BLaER1 treated with 17β-estradiol and CSF1 and Interleukin-3, amounts not matched to agents 10 nM and 100 nM (cell line): Measurements from ENCODE around the gene ZNF611.
"Not testable (repeated sequence)": the region's sequence is repeated elsewhere in the genome, so short reads cannot be mapped to it uniquely, and the experiment has no call there.

Source experiments
- H3K27ac ChIP-seq, 11 experiments: shearing (Covaris generic); formaldehyde crosslinking; 2 replicates each; pipeline ENCODE4 v1.8.1; 2022
- H3K27me3 ChIP-seq, 11 experiments: shearing (Covaris generic); formaldehyde crosslinking; 2 replicates each; pipeline ENCODE4 v1.8.1; 2022
- H3K36me3 ChIP-seq, 11 experiments: shearing (Covaris generic); formaldehyde crosslinking; 2 replicates each; pipeline ENCODE4 v1.8.1; 2022
- H3K4me1 ChIP-seq, 10 experiments: shearing (Covaris generic); formaldehyde crosslinking; 2 replicates each; pipeline ENCODE4 v1.8.1; 2022
- H3K4me2 ChIP-seq, 11 experiments: shearing (Covaris generic); formaldehyde crosslinking; 2 replicates each; pipeline ENCODE4 v1.8.1; 2022
- H3K4me3 ChIP-seq, 10 experiments: shearing (Covaris generic); formaldehyde crosslinking; 2 replicates each; pipeline ENCODE4 v1.8.1; 2022
- H3K9ac ChIP-seq, 11 experiments: shearing (Covaris generic); formaldehyde crosslinking; 2 replicates each; pipeline ENCODE4 v1.8.1; 2022
- H3K9me3 ChIP-seq, 11 experiments: shearing (Covaris generic); formaldehyde crosslinking; replicated peaks in 1 of 11; 2 replicates each; pipeline ENCODE4 v1.8.1; 2022
- H4K20me1 ChIP-seq, 11 experiments: shearing (Covaris generic); formaldehyde crosslinking; 2 replicates each; pipeline ENCODE4 v1.8.1; 2022
- Cebpa-rat ChIP-seq, 11 experiments: shearing (Covaris generic); IDR thresholded peaks; 2 replicates each; pipeline ENCODE4 v1.8.1; 2022

The ZNF611 gene

GRCh38 chr19:52722062-52723003, 12.5 kb downstream of the ZNF611 start:
- no peak for TF ChIP-seq Cebpa-rat (IDR thresholded peaks at IDR 0.05)

GRCh38 chr19:52720541-52720940, 14.3 kb downstream of the ZNF611 start:
- H3K27ac ChIP-seq, H3K9ac ChIP-seq, H4K20me1 ChIP-seq, H3K27me3 ChIP-seq: not testable (repeated sequence)
- H3K4me2 ChIP-seq = peak overlapping the region in 1 of 11 experiments; percentile 57; a peak in 2 of 22 replicates
- peak overlapping the region in 5 of 10 experiments; percentile 4 to 29 (median 21); a peak in 5 of 20 replicates for H3K4me3 ChIP-seq
- H3K36me3 ChIP-seq = peaks cover 60 to 80% (median 72%) of the 10 kb centered on the region in 11 experiments
- H3K9me3 ChIP-seq = peaks cover 41 to 57% (median 49%) of the 10 kb centered on the region in 11 experiments
- peaks cover 12 to 32% (median 20%) of the 10 kb centered on the region in 10 experiments for H3K4me1 ChIP-seq

More at GRCh38 chr19:52722062-52723003, 12.5 kb downstream of the ZNF611 start:
- no peak overlapping the region for H3K9ac ChIP-seq
- peaks cover 42 to 70% (median 50%) of the 10 kb centered on the region in 11 experiments for H3K9me3 ChIP-seq
- H3K27me3 ChIP-seq = no peaks in the 10 kb centered on the region
- no peak overlapping the region for H3K4me2 ChIP-seq
- H3K27ac ChIP-seq = no peak overlapping the region
- 0 out of 20 replicates have a peak overlapping the region, but pooled peaks of 1 of the 10 experiments have one; percentile 38 for H3K4me3 ChIP-seq
- peaks cover 73 to 95% (median 89%) of the 10 kb centered on the region in 11 experiments for H3K36me3 ChIP-seq
- H4K20me1 ChIP-seq = no peaks in the 10 kb centered on the region
- peaks cover 0 to 22% (median 5%) of the 10 kb centered on the region in 10 experiments; a peak in 10 of 20 replicates for H3K4me1 ChIP-seq

GRCh38 chr19:52716522-52716921, 18.3 kb downstream of the ZNF611 start:
- Histone ChIP-seq H3K9me3 (peaks cover 18 to 39% (median 31%) of the 10 kb centered on the region in 11 experiments), H3K4me3 (no peak overlapping the region), H3K4me2 (peak overlapping the region in 9 of 11 experiments; percentile 33 to 57 (median 48); a peak in 15 of 22 replicates), H4K20me1 (no peaks in the 10 kb centered on the region), H3K9ac (no peak overlapping the region; a peak in 1 of 22 replicates), H3K4me1 (peaks cover 12 to 32% (median 21%) of the 10 kb centered on the region in 10 experiments), H3K36me3 (peaks cover 56 to 80% (median 69%) of the 10 kb centered on the region in 11 experiments), H3K27ac (no peak overlapping the region), H3K27me3 (no peaks in the 10 kb centered on the region)
- no peak for TF ChIP-seq Cebpa-rat (IDR thresholded peaks at IDR 0.05)

- peak overlapping the region in 1 of 11 experiments; percentile 7; a peak in 2 of 22 replicates for H3K9ac ChIP-seq
- peaks cover 12 to 32% (median 21%) of the 10 kb centered on the region in 10 experiments for H3K4me1 ChIP-seq
- not testable (repeated sequence) for H3K4me3 ChIP-seq, H3K27me3 ChIP-seq, H4K20me1 ChIP-seq
- H3K4me2 ChIP-seq = peak overlapping the region in 9 of 11 experiments; percentile 33 to 57 (median 48); a peak in 17 of 22 replicates
- peak overlapping the region in 2 of 11 experiments; percentile 32 to 40; a peak in 1 of 22 replicates for H3K27ac ChIP-seq
- peaks cover 56 to 80% (median 69%) of the 10 kb centered on the region in 11 experiments for H3K36me3 ChIP-seq
- peaks cover 16 to 39% (median 31%) of the 10 kb centered on the region in 11 experiments for H3K9me3 ChIP-seq
Observed at GRCh38 chr19:52715902-52716301, 18.9 kb downstream of the ZNF611 start.

GRCh38 chr19:52715330-52715729, 19.5 kb downstream of the ZNF611 start:
- H3K27me3 ChIP-seq, H4K20me1 ChIP-seq, H3K4me3 ChIP-seq: not testable (repeated sequence)
- H3K9me3 ChIP-seq = peaks cover 16 to 39% (median 31%) of the 10 kb centered on the region in 11 experiments
- H3K9ac ChIP-seq = 0 out of 22 replicates have a peak overlapping the region, but pooled peaks of 1 of the 11 experiments have one; percentile 7
- H3K27ac ChIP-seq = peak overlapping the region in 2 of 11 experiments; percentile 32 to 40; a peak in 1 of 22 replicates
- peaks cover 56 to 80% (median 69%) of the 10 kb centered on the region in 11 experiments for H3K36me3 ChIP-seq
- H3K4me2 ChIP-seq = peak overlapping the region in 5 of 11 experiments; percentile 36 to 55 (median 49); a peak in 6 of 22 replicates
- peaks cover 12 to 29% (median 18%) of the 10 kb centered on the region in 10 experiments for H3K4me1 ChIP-seq

- H3K4me2 ChIP-seq, H3K4me3 ChIP-seq, H3K27ac ChIP-seq, H4K20me1 ChIP-seq, H3K27me3 ChIP-seq, H3K9ac ChIP-seq: not testable (repeated sequence)
- Histone ChIP-seq H3K9me3 (peaks cover 32 to 56% (median 48%) of the 10 kb centered on the region in 11 experiments), H3K4me1 (peaks cover 4 to 17% (median 14%) of the 10 kb centered on the region in 10 experiments; a peak in 19 of 20 replicates), H3K36me3 (peaks cover 71 to 81% (median 76%) of the 10 kb centered on the region in 11 experiments)
Observed at GRCh38 chr19:52713051-52713450, 21.8 kb downstream of the ZNF611 start.

GRCh38 chr19:52711661-52712060, 23.2 kb downstream of the ZNF611 start:
- H4K20me1 ChIP-seq, H3K4me2 ChIP-seq, H3K27ac ChIP-seq, H3K4me3 ChIP-seq, H3K27me3 ChIP-seq, H3K9ac ChIP-seq: not testable (repeated sequence)
- Histone ChIP-seq H3K36me3 (peaks cover 84 to 92% (median 88%) of the 10 kb centered on the region in 11 experiments), H3K4me1 (peaks cover 4 to 15% (median 11%) of the 10 kb centered on the region in 10 experiments; a peak in 19 of 20 replicates), H3K9me3 (peaks cover 46 to 70% (median 62%) of the 10 kb centered on the region in 11 experiments)

- peaks cover 0 to 4% (median under 1%) of the 10 kb centered on the region in 10 experiments; a peak in 8 of 20 replicates for H3K4me1 ChIP-seq
- H3K4me2 ChIP-seq = no peak overlapping the region
- peaks cover 57 to 81% (median 73%) of the 10 kb centered on the region in 11 experiments for H3K9me3 ChIP-seq
- H3K27ac ChIP-seq = no peak overlapping the region
- H3K36me3 ChIP-seq = peaks cover 95 to 100% (median 97%) of the 10 kb centered on the region in 11 experiments
- H3K9ac ChIP-seq = no peak overlapping the region
- no peaks in the 10 kb centered on the region for H3K27me3 ChIP-seq
- no peak for TF ChIP-seq Cebpa-rat (IDR thresholded peaks at IDR 0.05)
- no peak overlapping the region for H3K4me3 ChIP-seq
- no peaks in the 10 kb centered on the region for H4K20me1 ChIP-seq
Observed at GRCh38 chr19:52710538-52710937, 24.3 kb downstream of the ZNF611 start.

GRCh38 chr19:52705615-52706014, 29.2 kb downstream of the ZNF611 start:
- peaks cover 70 to 77% (median 75%) of the 10 kb centered on the region in 11 experiments for H3K9me3 ChIP-seq
- not testable (repeated sequence) for H4K20me1 ChIP-seq, H3K4me1 ChIP-seq, H3K27me3 ChIP-seq, H3K9ac ChIP-seq, H3K4me2 ChIP-seq, H3K27ac ChIP-seq
- H3K36me3 ChIP-seq = peaks cover 68 to 92% (median 79%) of the 10 kb centered on the region in 11 experiments
- H3K4me3 ChIP-seq = peak overlapping the region in 4 of 10 experiments; percentile 5 to 24 (median 12); a peak in 2 of 20 replicates
